VCaP (cell line): ENCODE measurements around the gene HSPB9.

Experiments used
- H3K27ac ChIP-seq: fragments of 450-650 bp; 2 replicates; pipeline ENCODE4 v1.5.1; 2017
- TF ChIP-seq, protein P1 (sequence below): fragments of 450-650 bp; conservative IDR thresholded peaks from 2 replicates; pipeline ENCODE4 v1.5.1; 2017; ENCODE audit warnings: mild to moderate bottlenecking, moderate library complexity

Gene HSPB9

DNA sequence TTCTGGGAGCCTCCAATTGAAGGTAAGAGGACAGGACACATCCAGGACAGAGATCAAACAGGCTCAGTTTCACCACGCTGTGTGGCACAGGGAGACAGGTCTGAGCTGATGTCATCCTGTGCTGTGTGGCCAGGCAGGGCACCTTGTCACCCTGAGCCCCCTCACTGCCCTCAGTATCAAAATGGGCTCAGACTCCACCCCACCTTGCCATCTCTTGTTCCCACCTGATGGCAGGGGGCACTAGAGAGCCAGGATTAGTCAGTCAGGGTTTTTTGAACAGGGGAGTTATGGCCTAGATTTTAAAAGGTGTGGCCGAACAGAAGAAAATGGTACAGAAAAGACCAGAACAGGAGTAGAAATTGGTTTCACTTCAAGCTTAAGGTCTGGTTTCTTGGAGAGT is 4.1 kb upstream of the HSPB9 start:
- no peak overlapping the region for H3K27ac ChIP-seq

DNA sequence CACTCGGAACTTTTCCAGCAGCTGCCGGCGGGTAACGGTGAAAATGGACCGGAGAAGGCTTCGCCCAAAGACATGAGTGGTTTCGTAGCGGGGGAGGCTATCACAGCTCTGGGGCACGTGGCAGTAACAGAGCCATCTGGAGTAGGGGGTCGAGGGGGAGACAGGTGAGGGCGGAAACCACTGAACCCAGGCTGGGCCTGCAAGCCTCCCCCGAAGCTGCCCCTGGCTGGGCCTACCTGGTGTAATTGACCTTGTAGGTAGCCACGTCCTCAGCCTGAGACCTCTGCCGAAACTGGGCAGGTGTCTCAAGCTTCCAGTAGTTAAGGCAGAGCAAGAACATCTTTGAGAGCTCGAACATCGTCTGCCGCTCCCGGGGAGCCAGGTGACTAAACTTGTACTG is 3.3 kb upstream of the HSPB9 start:
- TF ChIP-seq, protein P1, sequence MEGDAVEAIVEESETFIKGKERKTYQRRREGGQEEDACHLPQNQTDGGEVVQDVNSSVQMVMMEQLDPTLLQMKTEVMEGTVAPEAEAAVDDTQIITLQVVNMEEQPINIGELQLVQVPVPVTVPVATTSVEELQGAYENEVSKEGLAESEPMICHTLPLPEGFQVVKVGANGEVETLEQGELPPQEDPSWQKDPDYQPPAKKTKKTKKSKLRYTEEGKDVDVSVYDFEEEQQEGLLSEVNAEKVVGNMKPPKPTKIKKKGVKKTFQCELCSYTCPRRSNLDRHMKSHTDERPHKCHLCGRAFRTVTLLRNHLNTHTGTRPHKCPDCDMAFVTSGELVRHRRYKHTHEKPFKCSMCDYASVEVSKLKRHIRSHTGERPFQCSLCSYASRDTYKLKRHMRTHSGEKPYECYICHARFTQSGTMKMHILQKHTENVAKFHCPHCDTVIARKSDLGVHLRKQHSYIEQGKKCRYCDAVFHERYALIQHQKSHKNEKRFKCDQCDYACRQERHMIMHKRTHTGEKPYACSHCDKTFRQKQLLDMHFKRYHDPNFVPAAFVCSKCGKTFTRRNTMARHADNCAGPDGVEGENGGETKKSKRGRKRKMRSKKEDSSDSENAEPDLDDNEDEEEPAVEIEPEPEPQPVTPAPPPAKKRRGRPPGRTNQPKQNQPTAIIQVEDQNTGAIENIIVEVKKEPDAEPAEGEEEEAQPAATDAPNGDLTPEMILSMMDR = no peak
- peak overlapping the region; percentile 78; the same call in 1 of the 2 replicates for H3K27ac ChIP-seq

More for the DNA sequence above, 4.1 kb upstream of the HSPB9 start:
- TF ChIP-seq, protein P1 = peak; percentile 62

DNA sequence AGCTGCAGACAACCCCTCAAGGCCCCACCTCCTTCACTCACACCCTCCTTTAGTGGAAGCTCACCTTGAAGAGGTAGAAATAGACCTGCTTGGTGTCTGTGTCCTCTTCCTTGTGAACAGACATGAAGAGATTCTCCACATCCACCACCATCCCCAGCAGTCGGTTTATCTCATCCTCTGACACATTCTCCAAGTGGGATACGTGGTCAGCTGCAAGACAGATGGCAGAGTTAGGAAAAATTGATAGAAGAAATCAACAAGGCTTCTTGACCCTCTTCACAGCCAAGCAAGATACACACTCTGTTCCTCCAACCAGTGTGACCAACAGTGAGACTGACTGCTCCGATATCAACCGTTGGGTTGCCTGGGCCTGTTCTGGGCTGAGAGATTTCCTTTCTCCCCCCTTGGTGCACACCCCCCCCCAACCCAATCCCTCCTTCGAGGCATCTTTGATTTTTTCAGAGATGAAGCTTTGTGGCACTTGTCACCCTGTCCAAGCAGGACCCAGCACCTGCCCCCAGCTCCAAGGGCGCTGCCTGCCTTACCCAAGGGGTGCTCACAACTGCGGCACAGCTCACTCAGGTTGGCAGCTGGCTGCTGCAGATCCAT is 2.3 kb upstream of the HSPB9 start:
- peak overlapping the region; percentile 78; the same call in 1 of the 2 replicates for H3K27ac ChIP-seq
- TF ChIP-seq, protein P1 = no peak

DNA sequence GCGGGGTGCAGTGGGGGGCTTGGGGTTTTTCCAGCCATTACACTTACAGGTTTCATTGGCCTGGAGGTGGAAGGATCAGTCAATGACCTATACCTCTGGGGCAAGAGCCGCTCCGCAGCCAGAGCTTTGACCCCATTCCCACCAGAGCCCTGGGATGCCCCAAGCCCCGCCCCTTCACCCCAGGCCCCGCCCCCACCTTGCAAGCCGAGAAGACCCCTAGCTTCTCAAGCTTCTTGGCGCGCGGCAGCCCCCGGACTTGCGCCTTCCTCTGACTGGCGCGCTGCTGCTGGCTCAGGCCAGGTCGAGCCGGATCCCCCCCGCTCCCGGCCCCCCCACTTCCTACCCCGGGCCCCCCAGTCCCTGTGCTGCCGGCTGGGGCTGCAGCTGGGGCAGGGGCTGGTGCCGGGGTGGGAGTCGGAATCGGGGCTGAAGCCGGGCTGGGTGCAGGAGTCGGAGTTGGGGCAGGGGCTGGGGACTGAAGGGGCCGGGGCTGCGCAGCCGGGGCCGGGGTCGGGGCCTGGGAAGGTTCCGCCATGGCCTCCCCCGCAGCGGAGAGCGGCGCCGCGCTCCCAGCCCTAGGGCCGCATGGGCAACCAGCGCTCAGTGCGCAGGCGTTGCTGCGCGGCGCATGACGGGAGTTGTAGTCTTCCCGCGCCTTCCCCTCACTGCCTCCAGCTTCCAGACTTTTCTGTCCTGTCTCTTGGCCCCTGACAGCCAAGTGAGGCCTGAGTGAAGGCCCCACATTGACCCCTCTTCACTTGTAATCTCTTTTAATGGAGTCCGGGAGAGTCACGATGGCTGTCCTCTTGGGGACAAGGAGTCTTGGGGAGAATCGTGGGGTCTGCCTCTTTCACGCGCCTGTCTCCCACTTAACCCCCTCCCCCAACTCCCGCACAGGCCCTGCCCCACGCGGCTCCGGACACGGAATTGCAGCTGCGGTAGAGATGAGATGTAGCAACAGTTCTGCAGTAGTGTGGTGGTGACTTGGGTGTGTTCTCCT is 1.5 kb upstream of the HSPB9 start, which contains the start of gene KAT2A:
Gene KAT2A (minus strand): TSS at position 598 of the 1,000 bp plus-strand sequence. CDS start 63 bp downstream, at position 535.
- TF ChIP-seq, protein P1 = no peak
- peak within 1 kb of the TSS; percentile 78; the same call in 1 of the 2 replicates for H3K27ac ChIP-seq

DNA sequence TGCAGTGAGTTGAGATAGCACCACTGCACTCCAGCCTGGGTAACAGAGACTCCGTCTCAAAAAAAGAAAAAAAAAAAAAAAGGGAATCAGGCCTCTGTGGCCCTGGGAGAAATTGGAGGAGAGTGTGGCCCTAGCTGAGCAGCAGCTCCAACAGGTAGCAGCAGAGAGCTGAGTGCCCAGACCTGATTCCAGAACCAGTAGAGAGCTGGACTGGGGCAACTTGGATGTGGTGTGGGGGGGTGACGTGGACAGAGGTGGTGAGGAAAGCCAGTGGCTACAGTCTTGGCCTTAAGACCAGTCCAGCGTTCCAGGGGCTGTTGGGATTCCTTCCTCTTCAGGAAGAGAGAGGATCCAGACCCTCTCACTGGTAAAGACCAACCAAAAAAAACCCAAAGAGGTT is 1.7 kb downstream of the HSPB9 start:
- TF ChIP-seq, protein P1 = no peak
- H3K27ac ChIP-seq = no peak overlapping the region

DNA sequence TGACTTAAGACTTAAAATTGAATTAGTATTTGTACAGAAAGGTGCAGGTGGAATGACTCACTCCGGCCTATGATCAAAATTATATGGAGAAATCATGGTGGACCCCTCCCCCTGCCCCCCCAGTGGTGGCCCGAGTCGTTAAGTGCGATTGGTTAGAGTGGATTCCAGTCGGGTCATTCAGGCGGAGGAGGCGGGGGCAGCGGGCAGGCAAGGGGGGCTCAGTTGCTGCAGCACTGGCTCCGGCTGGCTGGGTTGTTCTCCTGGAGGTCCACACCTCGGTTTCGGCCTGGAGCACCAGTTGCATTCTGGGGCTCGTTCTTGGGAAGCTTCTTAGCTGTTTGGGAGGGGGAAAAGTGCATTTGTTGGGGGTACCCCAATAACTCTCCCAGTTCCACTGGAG is 3.0 kb downstream of the HSPB9 start:
- TF ChIP-seq, protein P1 = no peak
- H3K27ac ChIP-seq = no peak overlapping the region

DNA sequence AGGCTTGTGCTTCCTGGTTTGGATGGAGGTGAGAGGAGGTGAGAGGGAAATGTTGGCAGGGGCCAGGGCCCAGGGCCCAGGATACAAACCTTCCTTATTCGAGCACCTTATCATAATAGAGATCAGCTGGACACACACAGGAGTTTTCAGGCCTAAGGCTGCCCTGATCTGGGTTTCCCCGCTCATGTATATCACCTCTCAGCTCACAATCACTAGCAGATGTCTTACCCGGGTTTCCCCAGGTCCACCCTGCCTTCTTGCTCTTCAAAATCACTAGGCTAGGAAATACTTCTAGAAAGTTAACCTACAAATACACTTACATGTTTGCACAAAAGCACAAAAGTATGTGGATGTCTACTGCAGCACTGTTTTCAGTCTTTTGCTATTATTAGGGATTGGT is 4.2 kb downstream of the HSPB9 start:
- TF ChIP-seq, protein P1 = no peak
- no peak overlapping the region for H3K27ac ChIP-seq
